Vagina (tissue), 2 donors: ENCODE data around the gene CCP110. TPM values are rescaled to one million over a fixed set of nuclear protein-coding genes. Genes with fewer than 3 reads are reported as not detected.

ENCODE experiments used
- DNase-seq, 2 donors: peaks; one replicate each; pipeline ENCODE4 v3.0.0-alpha.2; 2017; ENCODE audit errors: extremely low spot score in 2 of 2
- H3K27ac ChIP-seq: fragments of 200-600 bp; sonication (generic); one replicate; pipeline ENCODE4 v1.5.1; 2019
- H3K27me3 ChIP-seq: fragments of 200-600 bp; sonication (generic); one replicate; pipeline ENCODE4 v1.5.1; 2019
- H3K36me3 ChIP-seq, 2 donors: fragments of 200-600 bp; sonication (generic); one replicate each; pipeline ENCODE4 v1.5.1; 2017 to 2019
- H3K4me1 ChIP-seq: fragments of 200-600 bp; sonication (generic); one replicate; pipeline ENCODE4 v1.5.1; 2019
- H3K4me3 ChIP-seq, 2 donors: fragments of 200-600 bp; sonication (generic); 1 replicate in 1 of 2; 2 replicates in 1 of 2; pipeline ENCODE4 v1.5.1; 2016 to 2019
- H3K9me3 ChIP-seq: fragments of 200-600 bp; sonication (generic); one replicate; pipeline ENCODE4 v1.5.1; 2019
- POLR2A ChIP-seq, 2 donors: fragments of 450-650 bp; IDR thresholded peaks; one replicate each; pipeline ENCODE4 v1.6.1; 2017; ENCODE audit warnings: antibody characterized with exemption in 2 of 2, mild to moderate bottlenecking in 2 of 2, moderate library complexity in 2 of 2
- POLR2AphosphoS5 ChIP-seq, 2 donors: sonication (generic); formaldehyde crosslinking; IDR thresholded peaks; one replicate each; pipeline ENCODE4 v1.9.0; 2017; ENCODE audit warnings: antibody characterized with exemption in 2 of 2, mild to moderate bottlenecking in 2 of 2, low read depth in 1 of 2; ENCODE audit not compliant: insufficient read depth in 1 of 2
- intact Hi-C: fragments of 100-400 bp; cut with DNase I; formaldehyde crosslinking; loops from one replicate; pipeline ENCODE4 v1.15.1; 2023
- total RNA-seq: library from RNA; depleted of rRNA; stranded (reverse); fragments of >200 nt; gene quantifications from one replicate; pipeline ENCODE4 v1.2.3, GENCODE V29; 2016
- TF ChIP-seq, protein P1 (sequence below), 3 experiments: fragments of 450-650 bp in 2 of 3; fragments of 200-600 bp in 1 of 3; sonication (generic) in 1 of 3; IDR thresholded peaks; one replicate each; pipeline ENCODE4 v1.5.1; 2017 to 2019; ENCODE audit warnings: antibody characterized with exemption in 3 of 3, mild to moderate bottlenecking in 2 of 3, moderate library complexity in 2 of 3

The CCP110 gene
- total RNA-seq, 1 donor from 2014 or later = 17.7 TPM

DNA sequence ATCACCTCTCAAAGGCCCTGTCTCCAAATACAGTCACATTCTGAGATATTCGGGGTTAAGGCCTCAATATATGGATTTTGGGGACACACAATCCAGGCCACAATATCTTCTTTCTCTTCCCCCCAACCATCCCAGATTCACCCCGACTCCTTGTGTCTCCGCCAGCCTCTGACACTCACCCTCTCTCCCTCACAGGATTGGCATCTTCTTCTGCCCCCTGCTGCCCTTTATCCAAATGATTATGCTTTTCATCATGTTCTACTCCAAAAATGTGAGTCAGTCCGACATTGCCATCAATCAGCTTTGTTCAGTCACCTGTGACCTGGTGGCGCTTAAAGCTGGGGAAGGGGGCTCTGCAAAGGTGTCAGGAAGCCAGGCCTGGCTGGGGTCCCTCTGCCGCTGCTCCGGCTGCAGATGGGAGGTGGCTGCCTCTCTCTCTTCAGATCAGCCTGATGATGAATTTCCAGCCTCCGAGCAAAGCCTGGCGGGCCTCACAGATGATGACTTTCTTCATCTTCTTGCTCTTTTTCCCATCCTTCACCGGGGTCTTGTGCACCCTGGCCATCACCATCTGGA lies 36.9 kb upstream of the CCP110 start:
- H3K27me3 ChIP-seq = no peaks in the 10 kb centered on the region
- no peak overlapping the region for H3K4me3 ChIP-seq
- no peaks in the 10 kb centered on the region for H3K36me3 ChIP-seq
- DNase-seq = no peak
- intact Hi-C loops = no loop called here
- no peaks in the 10 kb centered on the region for H3K4me1 ChIP-seq
- H3K9me3 ChIP-seq = no peaks in the 10 kb centered on the region
- no peak overlapping the region for H3K27ac ChIP-seq
- TF ChIP-seq POLR2AphosphoS5 (IDR thresholded peaks at IDR 0.05; ENCODE audit: insufficient read depth in 1 of 2, low read depth in 1 of 2) (no peak), POLR2A (IDR thresholded peaks at IDR 0.05) (no peak)
- TF ChIP-seq, protein P1, sequence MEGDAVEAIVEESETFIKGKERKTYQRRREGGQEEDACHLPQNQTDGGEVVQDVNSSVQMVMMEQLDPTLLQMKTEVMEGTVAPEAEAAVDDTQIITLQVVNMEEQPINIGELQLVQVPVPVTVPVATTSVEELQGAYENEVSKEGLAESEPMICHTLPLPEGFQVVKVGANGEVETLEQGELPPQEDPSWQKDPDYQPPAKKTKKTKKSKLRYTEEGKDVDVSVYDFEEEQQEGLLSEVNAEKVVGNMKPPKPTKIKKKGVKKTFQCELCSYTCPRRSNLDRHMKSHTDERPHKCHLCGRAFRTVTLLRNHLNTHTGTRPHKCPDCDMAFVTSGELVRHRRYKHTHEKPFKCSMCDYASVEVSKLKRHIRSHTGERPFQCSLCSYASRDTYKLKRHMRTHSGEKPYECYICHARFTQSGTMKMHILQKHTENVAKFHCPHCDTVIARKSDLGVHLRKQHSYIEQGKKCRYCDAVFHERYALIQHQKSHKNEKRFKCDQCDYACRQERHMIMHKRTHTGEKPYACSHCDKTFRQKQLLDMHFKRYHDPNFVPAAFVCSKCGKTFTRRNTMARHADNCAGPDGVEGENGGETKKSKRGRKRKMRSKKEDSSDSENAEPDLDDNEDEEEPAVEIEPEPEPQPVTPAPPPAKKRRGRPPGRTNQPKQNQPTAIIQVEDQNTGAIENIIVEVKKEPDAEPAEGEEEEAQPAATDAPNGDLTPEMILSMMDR (IDR thresholded peaks at IDR 0.05) = no peak

DNA sequence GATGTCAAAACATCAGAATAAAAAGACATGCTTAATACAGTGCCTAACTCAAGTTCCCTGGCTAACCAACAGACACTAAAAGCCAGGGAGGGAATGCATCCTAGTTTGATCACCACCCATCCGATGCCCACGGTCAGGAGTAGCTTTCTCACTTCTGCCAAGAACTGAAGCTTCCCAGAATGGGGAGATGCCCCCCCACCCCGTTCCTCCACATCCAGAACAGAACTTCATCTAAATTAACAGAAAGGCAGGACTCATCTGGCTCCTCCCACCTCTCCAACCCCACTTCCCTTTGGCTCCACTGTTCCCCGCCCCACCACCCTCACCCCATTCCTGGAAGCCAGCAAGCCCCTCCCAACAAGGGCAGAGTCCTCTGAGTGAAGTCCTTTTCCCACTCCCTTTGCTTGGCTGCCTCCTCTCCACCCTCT lies 35.5 kb upstream of the CCP110 start:
- no peak overlapping the region for H3K27ac ChIP-seq
- H3K4me3 ChIP-seq = no peak overlapping the region
- intact Hi-C loops = no loop called here
- H3K27me3 ChIP-seq = no peaks in the 10 kb centered on the region
- no peaks in the 10 kb centered on the region for H3K9me3 ChIP-seq
- no peak for DNase-seq
- no peaks in the 10 kb centered on the region for H3K4me1 ChIP-seq
- TF ChIP-seq POLR2A (IDR thresholded peaks at IDR 0.05) (no peak), POLR2AphosphoS5 (IDR thresholded peaks at IDR 0.05; ENCODE audit: insufficient read depth in 1 of 2, low read depth in 1 of 2) (no peak)
- TF ChIP-seq, protein P1 (IDR thresholded peaks at IDR 0.05) = no peak
- H3K36me3 ChIP-seq = no peaks in the 10 kb centered on the region

DNA sequence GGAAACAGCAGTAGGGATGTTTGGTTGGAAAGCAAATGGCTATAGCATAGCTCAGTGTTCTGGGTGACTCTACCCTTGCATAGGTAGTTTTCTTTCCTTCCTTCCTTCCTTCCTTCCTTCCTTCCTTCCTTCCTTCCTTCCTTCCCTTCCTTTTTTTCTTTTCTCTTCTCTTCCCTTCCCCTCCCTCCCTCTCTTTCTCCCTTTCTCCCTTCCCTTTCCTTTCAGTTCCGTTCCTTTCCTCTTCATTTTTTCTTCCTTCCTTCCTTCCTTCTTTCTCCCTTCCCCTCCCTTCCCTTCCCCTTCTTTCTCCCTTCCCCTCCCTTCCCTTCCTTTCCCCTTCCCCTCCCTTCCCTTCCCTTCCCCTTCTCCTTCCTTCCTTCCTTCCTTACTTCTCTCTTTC lies 33.1 kb upstream of the CCP110 start:
- no peaks in the 10 kb centered on the region for H3K36me3 ChIP-seq
- intact Hi-C loops = no loop called here
- H3K27ac ChIP-seq = no peak overlapping the region
- no peak overlapping the region for H3K4me3 ChIP-seq
- DNase-seq = no peak
- H3K9me3 ChIP-seq = no peaks in the 10 kb centered on the region
- H3K4me1 ChIP-seq = no peaks in the 10 kb centered on the region
- no peak for TF ChIP-seq POLR2A (IDR thresholded peaks at IDR 0.05)
- no peak for TF ChIP-seq POLR2AphosphoS5 (IDR thresholded peaks at IDR 0.05; ENCODE audit: insufficient read depth in 1 of 2, low read depth in 1 of 2)
- TF ChIP-seq, protein P1 (IDR thresholded peaks at IDR 0.05) = no peak
- no peaks in the 10 kb centered on the region for H3K27me3 ChIP-seq

DNA sequence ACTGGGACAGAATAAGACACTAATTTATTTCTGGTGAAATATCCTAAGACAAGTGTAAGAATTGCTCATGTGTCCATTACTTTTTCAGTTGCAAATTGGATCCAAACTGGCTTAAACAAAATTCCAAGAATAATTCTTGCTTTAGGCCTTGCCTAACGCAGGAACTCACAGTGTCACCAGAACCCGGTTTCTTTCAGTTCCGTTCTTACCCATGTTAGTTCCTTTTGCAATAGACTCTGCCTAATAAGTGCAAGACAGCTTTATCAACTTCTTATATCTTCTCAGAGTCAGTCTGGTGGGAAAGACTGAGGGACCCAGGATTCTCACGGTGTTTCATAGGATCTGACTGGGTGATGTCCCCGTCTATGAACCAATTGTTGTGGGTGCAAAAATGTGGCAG lies 26.6 kb upstream of the CCP110 start:
- H3K9me3 ChIP-seq = no peaks in the 10 kb centered on the region
- DNase-seq = no peak
- TF ChIP-seq POLR2AphosphoS5 (IDR thresholded peaks at IDR 0.05; ENCODE audit: insufficient read depth in 1 of 2, low read depth in 1 of 2) (no peak), POLR2A (IDR thresholded peaks at IDR 0.05) (no peak)
- TF ChIP-seq, protein P1 (IDR thresholded peaks at IDR 0.05) = no peak
- no peaks in the 10 kb centered on the region for H3K4me1 ChIP-seq
- peaks cover 0 to 15% of the 10 kb centered on the region in 2 donors for H3K36me3 ChIP-seq
- no peak overlapping the region for H3K27ac ChIP-seq
- intact Hi-C loops = no loop called here
- no peaks in the 10 kb centered on the region for H3K27me3 ChIP-seq
- H3K4me3 ChIP-seq = no peak overlapping the region

DNA sequence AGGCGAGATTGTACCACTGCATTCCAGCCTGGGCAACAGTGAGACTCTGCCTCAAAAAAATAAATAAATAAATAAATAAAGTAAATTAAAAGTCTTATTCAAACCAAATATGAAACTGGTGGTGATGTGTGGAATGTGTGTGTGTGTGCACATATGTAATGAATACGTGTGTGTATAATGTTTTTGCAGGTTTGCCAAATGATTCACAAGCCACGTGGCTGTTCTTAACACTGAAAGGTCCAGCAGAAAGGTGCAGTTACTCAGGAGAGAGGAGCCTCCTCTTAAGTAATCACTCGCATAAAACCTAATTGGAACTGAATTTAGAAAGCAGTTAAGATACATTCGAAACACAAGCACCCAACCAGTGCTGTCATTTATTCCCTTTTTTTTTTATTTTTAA lies 24.7 kb upstream of the CCP110 start:
- no peak overlapping the region for H3K4me3 ChIP-seq
- H3K9me3 ChIP-seq = no peaks in the 10 kb centered on the region
- TF ChIP-seq, protein P1 (IDR thresholded peaks at IDR 0.05) = no peak
- TF ChIP-seq POLR2AphosphoS5 (IDR thresholded peaks at IDR 0.05; ENCODE audit: insufficient read depth in 1 of 2, low read depth in 1 of 2) (no peak), POLR2A (IDR thresholded peaks at IDR 0.05) (no peak)
- H3K4me1 ChIP-seq = no peaks in the 10 kb centered on the region
- H3K27ac ChIP-seq = no peak overlapping the region
- intact Hi-C loops = no loop called here
- peaks cover 0 to 33% of the 10 kb centered on the region in 2 donors for H3K36me3 ChIP-seq
- DNase-seq = no peak
- H3K27me3 ChIP-seq = no peaks in the 10 kb centered on the region
